Mammary epithelial cell (primary cell): Measurements from ENCODE around the gene MAGEC1.

Source experiments
- EZH2 ChIP-seq: IDR thresholded peaks from 2 replicates; pipeline ENCODE4 v1.6.1; 2012; ENCODE audit warnings: low read length, inconsistent platforms, borderline replicate concordance
- TF ChIP-seq, protein P1 (sequence below), 2 donors: IDR thresholded peaks in 1 of 2; conservative IDR thresholded peaks in 1 of 2; 2 replicates each; pipeline ENCODE4 v1.5.1; 2011 to 2012; ENCODE audit warnings: inconsistent platforms in 2 of 2, low read length in 2 of 2, mild to moderate bottlenecking in 2 of 2, control low read depth in 1 of 2, low read depth in 1 of 2; ENCODE audit not compliant: insufficient read depth in 1 of 2; ENCODE audit errors: extremely low read depth in 1 of 2

- TF ChIP-seq, protein P1, sequence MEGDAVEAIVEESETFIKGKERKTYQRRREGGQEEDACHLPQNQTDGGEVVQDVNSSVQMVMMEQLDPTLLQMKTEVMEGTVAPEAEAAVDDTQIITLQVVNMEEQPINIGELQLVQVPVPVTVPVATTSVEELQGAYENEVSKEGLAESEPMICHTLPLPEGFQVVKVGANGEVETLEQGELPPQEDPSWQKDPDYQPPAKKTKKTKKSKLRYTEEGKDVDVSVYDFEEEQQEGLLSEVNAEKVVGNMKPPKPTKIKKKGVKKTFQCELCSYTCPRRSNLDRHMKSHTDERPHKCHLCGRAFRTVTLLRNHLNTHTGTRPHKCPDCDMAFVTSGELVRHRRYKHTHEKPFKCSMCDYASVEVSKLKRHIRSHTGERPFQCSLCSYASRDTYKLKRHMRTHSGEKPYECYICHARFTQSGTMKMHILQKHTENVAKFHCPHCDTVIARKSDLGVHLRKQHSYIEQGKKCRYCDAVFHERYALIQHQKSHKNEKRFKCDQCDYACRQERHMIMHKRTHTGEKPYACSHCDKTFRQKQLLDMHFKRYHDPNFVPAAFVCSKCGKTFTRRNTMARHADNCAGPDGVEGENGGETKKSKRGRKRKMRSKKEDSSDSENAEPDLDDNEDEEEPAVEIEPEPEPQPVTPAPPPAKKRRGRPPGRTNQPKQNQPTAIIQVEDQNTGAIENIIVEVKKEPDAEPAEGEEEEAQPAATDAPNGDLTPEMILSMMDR (conservative IDR thresholded peaks at IDR 0.05 in 1 of 2, IDR thresholded peaks at IDR 0.05 in 1 of 2; ENCODE audit: extremely low read depth in 1 of 2, insufficient read depth in 1 of 2, low read depth in 1 of 2, low read length in 2 of 2) = no peak
- TF ChIP-seq EZH2 = no peak
Observed at GRCh38 chrX:141897690-141898089, 6.0 kb upstream of the MAGEC1 start.
